Motor neuron (in vitro differentiated cells): ENCODE results near the gene FARS2. TPM values are rescaled to one million over a fixed set of nuclear protein-coding genes. Genes with fewer than 3 reads are reported as not detected.
A peak's percentile ranks its signal among the peaks of the same experiment; 100 is the strongest.

Experiments
- ATAC-seq, 8 experiments: fragments of 200-7000 bp; cut with Tn5 transposase; replicated peaks in 6 of 8; 2 replicates each; pipeline ENCODE4 v1.8.0; 2021; ENCODE audit warnings: mild to moderate bottlenecking in 8 of 8, moderate library complexity in 8 of 8
- H3K27ac ChIP-seq, 2 donors: fragments of 250-450 bp; sonication (Bioruptor Pico); 2 replicates each; pipeline ENCODE4 v1.9.0; 2021; ENCODE audit warnings: antibody characterized with exemption in 2 of 2, mild to moderate bottlenecking in 2 of 2, moderate library complexity in 1 of 2
- H3K4me1 ChIP-seq, 2 donors: fragments of 250-450 bp; sonication (Bioruptor Pico); replicated peaks in 1 of 2; 2 replicates each; pipeline ENCODE4 v1.6.1; 2021; ENCODE audit warnings: antibody characterized with exemption in 2 of 2, mild to moderate bottlenecking in 2 of 2, moderate library complexity in 1 of 2
- H3K4me3 ChIP-seq, 5 donors: fragments of 250-450 bp; sonication (Bioruptor Pico); 2 replicates each; pipeline ENCODE4 v1.9.0; 2021; ENCODE audit warnings: antibody characterized with exemption in 5 of 5, mild to moderate bottlenecking in 5 of 5, moderate library complexity in 4 of 5
- WGBS, 10 experiments: fragments of 450-650 bp; shearing (Covaris generic); methylation state at CpG; one replicate each; pipeline ENCODE4 v1.0.0; 2022; 5-methylcytosine and 5-hydroxymethylcytosine counted together
- in situ Hi-C, 9 experiments: fragments of 400-800 bp; cut with MboI; loops; one replicate each; pipeline ENCODE4 v1.15.0; 2021; ENCODE audit warnings: low sequenced_read_pairs in 9 of 9, low pct_unique_long_range_greater_than_20kb in 2 of 9; ENCODE audit not compliant: unreplicated experiment in 9 of 9
- total RNA-seq, 8 experiments: library from RNA; unstranded; fragments of 300-600 nt; gene quantifications; 2 replicates each; pipeline versions ENCODE4 v1.2.3 to v1.2.4, GENCODE V29; 2022

Gene FARS2
- total RNA-seq, 8 experiments from 2014 or later = 10.9 to 24.1 (median 15.6) TPM

GRCh38 chr6:5746053-5746758 is 484.9 kb downstream of the FARS2 start:
- peak; percentile 32 to 87 (median 66) for ATAC-seq
- 0 to 85% (median 59%) methylated on average over 1 to 10 of the region's 12 CpGs; no CpG with 5 or more reads in 2 of the 10 experiments for WGBS, 10 experiments
- Histone ChIP-seq H3K4me3 (no peak overlapping the region), H3K27ac (no peak overlapping the region), H3K4me1 (peaks cover 11 to 21% of the 10 kb centered on the region in 2 donors)
- in situ Hi-C loops = no loop called here

- no peak for ATAC-seq
Observed at GRCh38 chr6:5746759-5747130, 485.4 kb downstream of the FARS2 start.

GRCh38 chr6:5747379-5747778 is 486.1 kb downstream of the FARS2 start:
- WGBS, 10 experiments = 33 to 100% (median 65%) methylated on average over 1 to 2 of the region's 2 CpGs; no CpG with 5 or more reads in 6 of the 10 experiments
- no peak for ATAC-seq
- Histone ChIP-seq H3K4me1 (peaks cover 23 to 31% of the 10 kb centered on the region in 2 donors), H3K27ac (no peak overlapping the region), H3K4me3 (no peak overlapping the region)
- in situ Hi-C loops = no loop called here

More at GRCh38 chr6:5746759-5747130, 485.4 kb downstream of the FARS2 start:
- H3K27ac ChIP-seq = no peak overlapping the region
- in situ Hi-C loops = no loop called here
- WGBS, 10 experiments = 72 to 100% (median 100%) methylated on average over 1 to 2 of the region's 3 CpGs; no CpG with 5 or more reads in 4 of the 10 experiments
- H3K4me1 ChIP-seq = peaks cover 17 to 27% of the 10 kb centered on the region in 2 donors
- H3K4me3 ChIP-seq = no peak overlapping the region

GRCh38 chr6:5749016-5749650 is 487.8 kb downstream of the FARS2 start:
- Histone ChIP-seq H3K4me3 (no peak overlapping the region), H3K27ac (no peak overlapping the region), H3K4me1 (peaks cover 20 to 24% of the 10 kb centered on the region in 2 donors)
- WGBS, 10 experiments = 85 to 100% (median 90%) methylated on average over 1 to 4 of the region's 6 CpGs; no CpG with 5 or more reads in 6 of the 10 experiments
- no peak for ATAC-seq
- in situ Hi-C loops = no loop called here

- WGBS, 10 experiments = 83 to 100% (median 98%) methylated on average over 1 to 7 of the region's 9 CpGs; no CpG with 5 or more reads in 3 of the 10 experiments
- H3K27ac ChIP-seq = no peak overlapping the region
- in situ Hi-C loops = loop anchor here in 1 of 9 experiments (25.0 kb wide), 1 partner anchor 287 kb away; no protein-coding TSS in a partner anchor
Observed at GRCh38 chr6:5749651-5750215, 488.4 kb downstream of the FARS2 start.

GRCh38 chr6:5751525-5752390 is 490.4 kb downstream of the FARS2 start:
- H3K27ac ChIP-seq = peak overlapping the region; percentile 43 to 47
- H3K4me1 ChIP-seq = peaks cover 16 to 20% of the 10 kb centered on the region in 2 donors
- WGBS, 10 experiments = 28 to 78% (median 53%) methylated on average over 1 to 8 of the region's 9 CpGs; no CpG with 5 or more reads in 1 of the 10 experiments
- in situ Hi-C loops = loop anchor here in 1 of 9 experiments (25.0 kb wide), 1 partner anchor 289 kb away; no protein-coding TSS in a partner anchor
- H3K4me3 ChIP-seq = no peak overlapping the region
- ATAC-seq = peak in 7 of 8 experiments; percentile 71 to 86 (median 84)

More at GRCh38 chr6:5749651-5750215, 488.4 kb downstream of the FARS2 start:
- H3K4me1 ChIP-seq = peaks cover 20 to 24% of the 10 kb centered on the region in 2 donors
- no peak overlapping the region for H3K4me3 ChIP-seq
- ATAC-seq = no peak

GRCh38 chr6:5752391-5752680 is 491.0 kb downstream of the FARS2 start:
- Histone ChIP-seq H3K27ac (peak overlapping the region; percentile 43 to 47), H3K4me1 (peaks cover 15 to 20% of the 10 kb centered on the region in 2 donors), H3K4me3 (no peak overlapping the region)
- peak; percentile 69 to 95 (median 94) for ATAC-seq
- in situ Hi-C loops = loop anchor here in 1 of 9 experiments (25.0 kb wide), 1 partner anchor 290 kb away; no protein-coding TSS in a partner anchor
- WGBS, 10 experiments = 0 to 42% (median 21%) methylated on average over 1 to 5 of the region's 5 CpGs; no CpG with 5 or more reads in 3 of the 10 experiments

GRCh38 chr6:5753209-5753608 is 491.9 kb downstream of the FARS2 start:
- Histone ChIP-seq H3K4me1 (peaks cover 15 to 20% of the 10 kb centered on the region in 2 donors), H3K4me3 (no peak overlapping the region), H3K27ac (no peak overlapping the region)
- WGBS, 10 experiments = 71 to 100% (median 94%) methylated on average over 1 to 4 of the region's 4 CpGs; no CpG with 5 or more reads in 3 of the 10 experiments
- ATAC-seq = no peak
- in situ Hi-C loops = loop anchor here in 1 of 9 experiments (25.0 kb wide), 1 partner anchor 291 kb away; no protein-coding TSS in a partner anchor

GRCh38 chr6:5754904-5755303 is 493.6 kb downstream of the FARS2 start:
- Histone ChIP-seq H3K27ac (no peak overlapping the region), H3K4me1 (peaks cover 15 to 20% of the 10 kb centered on the region in 2 donors), H3K4me3 (no peak overlapping the region)
- in situ Hi-C loops = loop anchor here in 1 of 9 experiments (25.0 kb wide), 1 partner anchor 293 kb away; no protein-coding TSS in a partner anchor
- 6 to 100% (median 96%) methylated on average over 1 to 2 of the region's 2 CpGs for WGBS, 10 experiments
- no peak for ATAC-seq

GRCh38 chr6:5759571-5759970 is 498.3 kb downstream of the FARS2 start:
- Histone ChIP-seq H3K4me3 (no peak overlapping the region), H3K27ac (no peak overlapping the region), H3K4me1 (no peaks in the 10 kb centered on the region)
- no peak for ATAC-seq
- in situ Hi-C loops = loop anchor here in 1 of 9 experiments (25.0 kb wide), 1 partner anchor 297 kb away; no protein-coding TSS in a partner anchor
- 67 to 100% (median 86%) methylated on average over 1 to 5 of the region's 5 CpGs; no CpG with 5 or more reads in 5 of the 10 experiments for WGBS, 10 experiments

- Histone ChIP-seq H3K27ac (no peak overlapping the region), H3K4me3 (no peak overlapping the region), H3K4me1 (no peaks in the 10 kb centered on the region)
- no peak for ATAC-seq
- 0 to 98% (median 87%) methylated on average over 1 to 4 of the region's 5 CpGs for WGBS, 10 experiments
- in situ Hi-C loops = loop anchor here in 1 of 9 experiments (25.0 kb wide), 1 partner anchor 299 kb away; no protein-coding TSS in a partner anchor
Observed at GRCh38 chr6:5761370-5761769, 500.1 kb downstream of the FARS2 start.

GRCh38 chr6:5762561-5762968 is 501.3 kb downstream of the FARS2 start:
- H3K4me1 ChIP-seq = no peaks in the 10 kb centered on the region
- H3K4me3 ChIP-seq = no peak overlapping the region
- in situ Hi-C loops = loop anchor here in 1 of 9 experiments (25.0 kb wide), 1 partner anchor 300 kb away; no protein-coding TSS in a partner anchor
- 52 to 100% (median 83%) methylated on average over 1 to 7 of the region's 12 CpGs; no CpG with 5 or more reads in 2 of the 10 experiments for WGBS, 10 experiments
- H3K27ac ChIP-seq = no peak overlapping the region
- ATAC-seq = no peak
